Activated naive CD8-positive, alpha-beta T cell treated with anti-CD3 and anti-CD28 coated beads, Interleukin-2, amount 10 ng/mL, durations not matched to agents 7 days and 5 days (primary cell): ENCODE data around the gene PLCB3. TPM values are rescaled to one million over a fixed set of nuclear protein-coding genes. Genes with fewer than 3 reads are reported as not detected.

Experiments used
- ATAC-seq: fragments of 150-1000 bp; cut with Tn5 transposase; one replicate; pipeline ENCODE4 v1.10.0; 2021; ENCODE audit warnings: low read depth, moderate library complexity
- POLR2A ChIA-PET: fragments of 350-600 bp; sonication (Branson Sonifier 250); formaldehyde crosslinking; loops from one replicate; lab custom pipeline; 2021; ENCODE audit warnings: antibody characterized with exemption; lab: Charles Lee
- DNase-seq: peaks from one replicate; pipeline ENCODE4 v3.0.0; 2021
- H3K27ac Mint-ChIP-seq: one replicate; pipeline ENCODE4 v1.8.0; 2022; ENCODE audit warnings: mild to moderate bottlenecking, mixed read lengths
- H3K27me3 Mint-ChIP-seq: one replicate; pipeline ENCODE4 v1.8.0; 2022; ENCODE audit warnings: mild to moderate bottlenecking, moderate library complexity, mixed read lengths
- H3K36me3 Mint-ChIP-seq: one replicate; pipeline ENCODE4 v1.8.0; 2021; ENCODE audit warnings: mild to moderate bottlenecking, mixed read lengths
- H3K4me1 Mint-ChIP-seq: one replicate; pipeline ENCODE4 v1.8.0; 2021; ENCODE audit warnings: mixed read lengths
- H3K4me3 Mint-ChIP-seq: one replicate; pipeline ENCODE4 v1.8.0; 2022; ENCODE audit warnings: mild to moderate bottlenecking, moderate library complexity, mixed read lengths
- H3K9me3 Mint-ChIP-seq: one replicate; pipeline ENCODE4 v1.8.0; 2021; ENCODE audit warnings: mixed read lengths
- total RNA-seq, 2 experiments: library from RNA; stranded (reverse); gene quantifications; one replicate each; pipeline ENCODE4 v1.2.3, GENCODE V29; 2021

PLCB3 gene
- total RNA-seq, 2 experiments from 2014 or later, result 18.6 to 18.9 TPM

DNA sequence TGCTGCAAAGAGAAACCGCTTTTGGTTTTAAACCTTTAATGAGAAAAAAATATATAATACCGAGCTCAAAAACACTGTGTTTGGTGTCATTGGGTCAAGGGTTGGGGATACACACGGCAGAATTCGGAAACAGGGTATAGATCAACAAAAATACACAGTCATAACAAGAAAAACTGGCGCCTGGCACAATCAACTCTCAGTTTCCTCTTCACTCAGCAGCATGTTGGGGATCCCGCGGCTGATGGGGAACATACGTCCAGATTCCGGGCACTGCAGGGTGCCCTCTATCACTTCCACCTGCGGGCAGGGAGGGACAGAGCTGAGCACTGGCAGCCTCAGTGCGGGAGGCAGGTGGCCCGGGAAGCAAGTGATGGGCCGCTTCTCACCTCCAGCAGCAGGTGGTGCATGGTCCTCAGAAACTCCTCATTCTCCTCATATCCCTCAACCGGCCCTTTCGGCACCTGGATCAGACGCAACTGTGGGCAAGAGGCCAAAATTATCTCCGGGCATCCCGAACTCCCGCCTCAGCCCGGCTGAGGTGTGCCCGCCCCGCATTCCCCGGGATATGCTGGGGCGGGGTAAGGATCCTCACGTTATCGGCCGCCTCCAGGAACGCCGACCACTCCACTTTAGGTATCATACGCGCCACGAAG lies 65.5 kb downstream of the PLCB3 start:
- no peaks in the 10 kb centered on the region for H3K27me3 Mint-ChIP-seq
- peaks cover 33% of the 10 kb centered on the region for H3K4me1 Mint-ChIP-seq
- POLR2A ChIA-PET, result interaction anchor here (0.7 to 3.6 kb wide), 23 partner anchors 9 to 462 kb away, joined by 3 to 53 read pairs (median 8); partner anchors contain the start of genes BAD, CCDC88B, COX8A and ESRRA
- no peak for ATAC-seq
- peak; percentile 59 for DNase-seq
- H3K36me3 Mint-ChIP-seq, result peaks cover 7% of the 10 kb centered on the region
- H3K9me3 Mint-ChIP-seq, result no peaks in the 10 kb centered on the region
- H3K4me3 Mint-ChIP-seq, result peak overlapping the region; percentile 87
- peak overlapping the region; percentile 97 for H3K27ac Mint-ChIP-seq

DNA sequence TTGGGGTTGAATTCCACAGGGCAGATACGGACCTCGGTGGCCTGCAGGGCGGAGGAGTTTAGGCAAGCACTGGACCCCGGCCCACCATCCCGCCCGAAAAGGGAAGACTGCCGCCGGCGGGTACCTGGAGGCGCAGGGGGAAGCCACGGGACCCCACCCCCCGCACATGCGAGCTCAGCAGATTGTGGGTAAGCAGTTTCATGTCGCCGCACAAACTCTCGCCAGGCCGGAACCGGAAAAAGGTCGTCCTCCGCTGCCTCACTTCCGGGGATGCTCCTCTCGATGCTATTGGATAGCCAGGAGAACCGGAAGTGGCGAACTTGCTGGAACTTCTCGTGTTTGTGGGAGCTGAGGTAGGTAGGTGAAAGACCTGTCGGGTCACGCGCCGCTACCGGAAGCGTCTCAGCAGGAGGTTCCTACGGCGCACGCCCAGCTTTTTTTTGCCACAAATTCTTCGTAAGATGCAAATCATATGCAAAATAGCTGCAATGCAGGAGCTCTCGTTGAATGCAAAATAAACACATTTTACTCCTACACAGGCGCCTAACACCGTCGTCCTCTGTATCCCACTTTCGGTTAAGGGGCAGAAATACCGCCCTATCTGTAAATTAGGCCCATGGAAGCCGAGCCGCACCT lies 66.1 kb downstream of the PLCB3 start, which contains the start of gene TRMT112:
Gene TRMT112, minus strand, starts transcription at position 235 of the 636 bp plus-strand sequence. Its CDS starts 33 bp downstream, at position 202.
- H3K4me1 Mint-ChIP-seq, result peaks cover 30% of the 10 kb centered on the region

DNA sequence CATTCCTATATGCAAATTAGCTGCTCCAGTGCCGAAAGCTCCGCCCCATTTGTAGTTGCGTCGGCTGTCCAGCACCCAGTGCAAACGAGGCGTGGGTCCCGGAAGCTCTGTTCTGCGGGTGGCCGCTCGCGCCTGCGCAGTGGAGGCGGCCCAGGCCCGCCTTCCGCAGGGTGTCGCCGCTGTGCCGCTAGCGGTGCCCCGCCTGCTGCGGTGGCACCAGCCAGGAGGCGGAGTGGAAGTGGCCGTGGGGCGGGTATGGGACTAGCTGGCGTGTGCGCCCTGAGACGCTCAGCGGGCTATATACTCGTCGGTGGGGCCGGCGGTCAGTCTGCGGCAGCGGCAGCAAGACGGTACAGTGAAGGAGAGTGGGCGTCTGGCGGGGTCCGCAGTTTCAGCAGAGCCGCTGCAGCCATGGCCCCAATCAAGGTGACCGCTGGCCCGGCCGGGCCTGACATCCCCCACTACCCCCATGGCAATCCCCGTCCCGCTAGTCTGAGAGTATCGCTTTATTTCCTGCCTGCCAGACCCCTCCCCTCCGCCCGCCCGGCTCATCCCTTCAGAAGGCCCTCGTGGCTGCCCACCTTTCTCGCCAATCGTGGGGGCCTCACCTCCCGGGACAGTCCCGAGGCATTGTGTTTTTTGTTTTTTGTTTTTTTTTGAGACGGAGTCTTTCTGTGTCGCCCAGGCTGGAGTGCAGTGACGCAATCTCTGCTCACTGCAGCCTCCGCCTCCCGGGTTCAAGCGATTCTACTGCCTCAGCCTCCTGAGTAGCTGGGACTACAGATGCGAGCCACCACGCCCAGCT lies 66.8 kb downstream of the PLCB3 start, which contains the start of gene PRDX5:
Gene PRDX5, plus strand, starts transcription at position 161 of the 805 bp plus-strand sequence. Its CDS starts 95 bp downstream, at position 256.
- DNase-seq (peak; percentile 97), ATAC-seq (peak; percentile 82)
- Mint-ChIP-seq H3K36me3 (peaks cover 7% of the 10 kb centered on the region), H3K27me3 (no peaks in the 10 kb centered on the region), H3K27ac (peak within 1 kb of the TSS; percentile 97), H3K4me3 (peak within 1 kb of the TSS; percentile 87), H3K4me1 (peaks cover 23% of the 10 kb centered on the region), H3K9me3 (no peaks in the 10 kb centered on the region)
- POLR2A ChIA-PET, result interaction anchor here (0.6 to 3.6 kb wide), 27 partner anchors 9 to 461 kb away, joined by 3 to 53 read pairs (median 8); partner anchors contain the start of genes BAD, CCDC88B, COX8A and ESRRA

More for the DNA sequence above, 66.1 kb downstream of the PLCB3 start, which contains the start of gene TRMT112:
- DNase-seq (peak; percentile 87), ATAC-seq (peak; percentile 69)
- POLR2A ChIA-PET, result interaction anchor here (0.6 to 3.6 kb wide), 25 partner anchors 10 to 461 kb away, joined by 3 to 53 read pairs (median 8); partner anchors contain the start of genes BAD, CCDC88B, COX8A and ESRRA
- Mint-ChIP-seq H3K36me3 (peaks cover 7% of the 10 kb centered on the region), H3K4me3 (peak within 1 kb of the TSS; percentile 87), H3K9me3 (no peaks in the 10 kb centered on the region), H3K27me3 (no peaks in the 10 kb centered on the region), H3K27ac (peak within 1 kb of the TSS; percentile 97)

Other genes starting within 250 kb of the PLCB3 start
- not detected for gene FLRT1, start 215.6 kb upstream of the PLCB3 start, total RNA-seq
- gene MACROD1, start 85.4 kb upstream of the PLCB3 start, total RNA-seq, result 10 to 100 TPM; 13.5 to 16.1 TPM
- 100 to 1,000 TPM; 218 to 219 TPM for gene STIP1, start 65.4 kb upstream of the PLCB3 start, total RNA-seq
- 100 to 1,000 TPM; 219 to 231 TPM for gene FERMT3, start 44.8 kb upstream of the PLCB3 start, total RNA-seq
- 10 to 100 TPM; 45.0 to 47.8 TPM for gene TRPT1, start 25.3 kb upstream of the PLCB3 start, total RNA-seq
- 100 to 1,000 TPM; 102 to 103 TPM for gene NUDT22, start 25.3 kb upstream of the PLCB3 start, total RNA-seq
- gene DNAJC4, start 21.0 kb upstream of the PLCB3 start, total RNA-seq, result 10 to 100 TPM; 59.6 to 60.3 TPM
- 10 to 100 TPM; 93.4 to 98.8 TPM for gene VEGFB, start 16.9 kb upstream of the PLCB3 start, total RNA-seq
- gene FKBP2, start 10.4 kb upstream of the PLCB3 start, total RNA-seq, result 10 to 100 TPM; 27.7 to 28.1 TPM
- gene PPP1R14B, start 4.6 kb upstream of the PLCB3 start, total RNA-seq, result 100 to 1,000 TPM; 122 to 124 TPM
- gene BAD, start 33.1 kb downstream of the PLCB3 start, total RNA-seq, result 10 to 100 TPM; 32.9 to 35.8 TPM
- 10 to 100 TPM; 31.3 to 32.7 TPM for gene GPR137, start 34.3 kb downstream of the PLCB3 start, total RNA-seq
- not detected for gene KCNK4, start 39.8 kb downstream of the PLCB3 start, total RNA-seq
- gene CATSPERZ, start 48.8 kb downstream of the PLCB3 start, total RNA-seq, result not detected
- 10 to 100 TPM; 33.9 to 35.1 TPM for gene ESRRA, start 54.0 kb downstream of the PLCB3 start, total RNA-seq
- gene TRMT112, start 66.0 kb downstream of the PLCB3 start, total RNA-seq, result 100 to 1,000 TPM; 140 to 151 TPM
- gene PRDX5, start 66.6 kb downstream of the PLCB3 start, total RNA-seq, result 10 to 100 TPM; 85.1 to 91.2 TPM
- gene CCDC88B, start 88.7 kb downstream of the PLCB3 start, total RNA-seq, result 100 to 1,000 TPM; 132 to 142 TPM
- 10 to 100 TPM; 32.4 to 33.9 TPM for gene RPS6KA4, start 107.6 kb downstream of the PLCB3 start, total RNA-seq